HCT116 (cell line): ENCODE measurements around the gene ADIG. TPM values are rescaled to one million over a fixed set of nuclear protein-coding genes. Genes with fewer than 3 reads are reported as not detected.

Source experiments
- ATAC-seq: fragments of 200-7000 bp; cut with Tn5 transposase; 2 replicates; pipeline ENCODE4 v1.9.1; 2020; ENCODE audit warnings: mild to moderate bottlenecking, moderate library complexity
- BruUV-seq: library from RNA; stranded (reverse); fragments of 400-500 nt; replicated peaks from 2 replicates; lab custom pipeline; 2021; lab: Mats Ljungman, UMichigan
- CTCF ChIA-PET: fragments of 300-600 bp; sonication (Branson Sonifier 250); formaldehyde crosslinking; loops from one replicate; lab custom pipeline; 2021; ENCODE audit warnings: antibody characterized with exemption; lab: Charles Lee
- POLR2A ChIA-PET: fragments of 300-600, 350-600 bp; sonication (Branson Sonifier 250); formaldehyde crosslinking; loops from one replicate; lab custom pipeline; 2021; ENCODE audit warnings: antibody characterized with exemption; lab: Charles Lee
- RAD21 ChIA-PET, 2 experiments: fragments of 300-600 bp; sonication (Branson Sonifier 250); formaldehyde crosslinking; loops; one replicate each; lab custom pipeline; 2023; ENCODE audit warnings: low total read pairs in 2 of 2; ENCODE audit not compliant: uncharacterized antibody in 2 of 2, unreplicated experiment in 2 of 2, low non-redundant PET in 1 of 2; lab: Charles Lee
- DNase-seq: peaks from one replicate; pipeline ENCODE4 v3.0.0-alpha.2; 2010; ENCODE audit warnings: low read depth, low spot score
- H2AFZ ChIP-seq: fragments of 200-600 bp; shearing (Covaris generic), sonication (generic); 2 replicates; pipeline ENCODE4 v1.6.1; 2017; ENCODE audit warnings: low read depth, mixed run types, mixed read lengths, antibody characterized with exemption, low read length; ENCODE audit not compliant: poor library complexity, severe bottlenecking
- H3K27ac ChIP-seq: 2 replicates; pipeline ENCODE4 v1.5.1; 2012; ENCODE audit warnings: low read depth, low read length
- H3K27me3 ChIP-seq: fragments of 200-600 bp; sonication (generic); 2 replicates; pipeline ENCODE4 v1.6.1; 2016; ENCODE audit warnings: mixed run types, low read length, mixed read lengths; ENCODE audit not compliant: insufficient read depth
- H3K36me3 ChIP-seq, 2 experiments: fragments of 200-500 bp in 1 of 2; fragments of 200-600 bp in 1 of 2; sonication (Bioruptor generic) in 1 of 2; sonication (generic) in 1 of 2; 2 replicates each; pipeline versions ENCODE4 v1.5.1 to v1.6.1; 2014 to 2016; ENCODE audit warnings: low read length in 2 of 2, inconsistent platforms in 1 of 2, mixed read lengths in 1 of 2, mixed run types in 1 of 2; ENCODE audit not compliant: insufficient read depth in 2 of 2, control insufficient read depth in 1 of 2
- H3K4me1 ChIP-seq, 2 experiments: fragments of 200-600 bp in 1 of 2; sonication (generic) in 1 of 2; 2 replicates each; pipeline versions ENCODE4 v1.5.1 to v1.6.1; 2012 to 2017; ENCODE audit warnings: low read length in 2 of 2, inconsistent platforms in 1 of 2, mild to moderate bottlenecking in 1 of 2, mixed read lengths in 1 of 2, mixed run types in 1 of 2, moderate library complexity in 1 of 2; ENCODE audit not compliant: insufficient read depth in 2 of 2, control insufficient read depth in 1 of 2
- H3K4me2 ChIP-seq: fragments of 200-600 bp; sonication (generic); 2 replicates; pipeline ENCODE4 v1.6.1; 2017; ENCODE audit warnings: mixed run types, low read length, mixed read lengths
- H3K4me3 ChIP-seq, 2 experiments: fragments of 200-600 bp in 1 of 2; sonication (generic) in 1 of 2; replicated peaks in 1 of 2; 2 replicates each; pipeline ENCODE4 v1.5.1; 2011 to 2016; ENCODE audit warnings: low read length in 2 of 2, control low read depth in 1 of 2, low read depth in 1 of 2, mild to moderate bottlenecking in 1 of 2, mixed read lengths in 1 of 2, mixed run types in 1 of 2
- H3K79me2 ChIP-seq: fragments of 200-600 bp; sonication (generic); 2 replicates; pipeline ENCODE4 v1.6.1; 2017; ENCODE audit warnings: mild to moderate bottlenecking, mixed run types, low read length, moderate library complexity, mixed read lengths; ENCODE audit not compliant: insufficient read depth
- H3K9ac ChIP-seq: fragments of 200-600 bp; sonication (generic); 2 replicates; pipeline ENCODE4 v1.6.1; 2016; ENCODE audit warnings: low read length, mixed read lengths
- H3K9me2 ChIP-seq: fragments of 200-600 bp; sonication (generic), shearing (Covaris generic); 2 replicates; pipeline ENCODE4 v1.6.1; 2017; ENCODE audit warnings: mixed run types, mild to moderate bottlenecking, moderate library complexity; ENCODE audit not compliant: insufficient read depth
- H3K9me3 ChIP-seq, 2 experiments: fragments of 200-500 bp in 1 of 2; fragments of 200-600 bp in 1 of 2; sonication (Bioruptor generic) in 1 of 2; sonication (generic) in 1 of 2; 2 replicates each; pipeline ENCODE4 v1.6.1; 2014 to 2017; ENCODE audit warnings: low read length in 2 of 2, mixed read lengths in 2 of 2, inconsistent platforms in 1 of 2, low read depth in 1 of 2, mild to moderate bottlenecking in 1 of 2, mixed run types in 1 of 2, moderate library complexity in 1 of 2; ENCODE audit not compliant: control insufficient read depth in 1 of 2, insufficient read depth in 1 of 2
- H4K20me1 ChIP-seq: fragments of 200-600 bp; sonication (generic), shearing (Covaris generic); 2 replicates; pipeline ENCODE4 v1.6.1; 2017; ENCODE audit warnings: mixed run types, mild to moderate bottlenecking, moderate library complexity; ENCODE audit not compliant: insufficient read depth
- CEBPB ChIP-seq: IDR thresholded peaks from 2 replicates; pipeline ENCODE4 v1.6.1; 2012; ENCODE audit warnings: low read depth
- CTCF ChIP-seq, 3 experiments: fragments of 200-600 bp in 1 of 3; sonication (generic) in 1 of 3; IDR thresholded peaks in 2 of 3; conservative IDR thresholded peaks in 1 of 3; 2 replicates each; pipeline ENCODE4 v1.5.1; 2012 to 2017; ENCODE audit warnings: low read depth in 2 of 3, low read length in 2 of 3, antibody characterized with exemption in 1 of 3, borderline replicate concordance in 1 of 3, control low read depth in 1 of 3, mild to moderate bottlenecking in 1 of 3, mixed read lengths in 1 of 3, mixed run types in 1 of 3, moderate library complexity in 1 of 3; ENCODE audit not compliant: insufficient read depth in 1 of 3
- EGR1 ChIP-seq: IDR thresholded peaks from 2 replicates; pipeline ENCODE4 v1.6.1; 2012; ENCODE audit warnings: low read depth
- ELF1 ChIP-seq: IDR thresholded peaks from 2 replicates; pipeline ENCODE4 v1.6.1; 2012; ENCODE audit warnings: low read depth, borderline replicate concordance
- EZH2 ChIP-seq: fragments of 200-600 bp; sonication (generic); IDR thresholded peaks from 2 replicates; pipeline ENCODE4 v1.6.1; 2017; ENCODE audit warnings: antibody characterized with exemption, mixed run types
- EZH2phosphoT487 ChIP-seq: fragments of 200-600 bp; IDR thresholded peaks from 2 replicates; pipeline ENCODE4 v1.6.1; 2018; ENCODE audit warnings: antibody characterized with exemption, borderline replicate concordance
- FOSL1 ChIP-seq: IDR thresholded peaks from 2 replicates; pipeline ENCODE4 v1.6.1; 2012; ENCODE audit warnings: low read depth
- POLR2A ChIP-seq: IDR thresholded peaks from 2 replicates; pipeline ENCODE4 v1.7.0; 2011; ENCODE audit warnings: borderline replicate concordance; ENCODE audit not compliant: insufficient read depth, insufficient read length; ENCODE audit errors: extremely low read depth
- POLR2AphosphoS5 ChIP-seq: IDR thresholded peaks from 2 replicates; pipeline ENCODE4 v1.6.1; 2011; ENCODE audit warnings: mild to moderate bottlenecking, low read depth, low read length, moderate library complexity
- RAD21 ChIP-seq: IDR thresholded peaks from 2 replicates; pipeline ENCODE4 v1.6.1; 2012; ENCODE audit warnings: low read depth, mild to moderate bottlenecking
- SP1 ChIP-seq: IDR thresholded peaks from 2 replicates; pipeline ENCODE4 v1.6.1; 2012; ENCODE audit warnings: low read depth
- SRF ChIP-seq: IDR thresholded peaks from 2 replicates; pipeline ENCODE4 v1.6.1; 2012; ENCODE audit warnings: low read depth
- TCF7L2 ChIP-seq: IDR thresholded peaks from 2 replicates; pipeline ENCODE4 v1.7.0; 2011; ENCODE audit warnings: borderline replicate concordance, inconsistent platforms; ENCODE audit not compliant: insufficient read depth, insufficient read length; ENCODE audit errors: extremely low read depth
- ZBTB33 ChIP-seq: IDR thresholded peaks from 2 replicates; pipeline ENCODE4 v1.6.1; 2011; ENCODE audit warnings: mild to moderate bottlenecking, low read length, moderate library complexity; ENCODE audit not compliant: insufficient replicate concordance; ENCODE audit errors: extremely low read depth
- ZFX ChIP-seq: fragments of 450-650 bp; IDR thresholded peaks from 2 replicates; pipeline ENCODE4 v1.6.1; 2017
- intact Hi-C: fragments of 100-400 bp; cut with micrococcal nuclease; formaldehyde crosslinking; loops from 2 replicates; pipeline ENCODE4 v1.10.0; 2022
- total RNA-seq: library from RNA; stranded (reverse); gene quantifications from one replicate; pipeline ENCODE4 v1.2.1, GENCODE V29; 2021; ENCODE audit not compliant: unreplicated experiment

The ADIG gene
- total RNA-seq, 1 experiment from 2014 or later = not detected

GRCh38 chr20:38545771-38546170, 35.2 kb upstream of the ADIG start:
- RAD21 ChIA-PET = no interaction called here
- CTCF ChIA-PET = no interaction called here
- peaks cover 20 to 21% of the 10 kb centered on the region in 2 experiments; a peak in 3 of 4 replicates for H3K36me3 ChIP-seq

More at GRCh38 chr20:38545771-38546170, 35.2 kb upstream of the ADIG start:
- POLR2A ChIA-PET = no interaction called here
- no peak overlapping the region for H3K9ac ChIP-seq
- H2AFZ ChIP-seq = no peak overlapping the region
- BruUV-seq = no TSS peak
- TF ChIP-seq CEBPB (no peak), EGR1 (no peak), ELF1 (no peak), SP1 (no peak), FOSL1 (no peak), EZH2phosphoT487 (no peak), RAD21 (no peak), POLR2AphosphoS5 (no peak), TCF7L2 (no peak), EZH2 (no peak), SRF (no peak), ZFX (no peak), ZBTB33 (no peak), POLR2A (no peak), CTCF (IDR thresholded peaks at IDR 0.05 in 2 of 3, conservative IDR thresholded peaks at IDR 0.05 in 1 of 3; ENCODE audit: borderline replicate concordance in 1 of 3, insufficient read depth in 1 of 3, low read depth in 2 of 3, low read length in 2 of 3) (no peak)
- no peak for DNase-seq
- no peak overlapping the region for H3K4me2 ChIP-seq
- H3K79me2 ChIP-seq = no peaks in the 10 kb centered on the region
- intact Hi-C loops = no loop called here
- peaks cover 3 to 4% of the 10 kb centered on the region in 2 experiments; a peak in 1 of 4 replicates for H3K4me1 ChIP-seq
- H3K4me3 ChIP-seq = no peak overlapping the region
- no peaks in the 10 kb centered on the region for H3K9me3 ChIP-seq
- H3K27me3 ChIP-seq = no peaks in the 10 kb centered on the region
- ATAC-seq = no peak
- H3K9me2 ChIP-seq = no peaks in the 10 kb centered on the region
- no peak overlapping the region for H3K27ac ChIP-seq
- H4K20me1 ChIP-seq = no peaks in the 10 kb centered on the region
